Mucosa of gallbladder (tissue), 1 donor: ENCODE data around the gene MYLK4. TPM values are rescaled to one million over a fixed set of nuclear protein-coding genes. Genes with fewer than 3 reads are reported as not detected.
A peak's percentile ranks its signal among the peaks of the same experiment; 100 is the strongest.

Experiments
- DNase-seq: peaks from one replicate; pipeline ENCODE4 v3.0.0-alpha.2; 2020; ENCODE audit warnings: low spot score
- total RNA-seq: library from RNA; stranded (reverse); gene quantifications from one replicate; pipeline ENCODE4 v1.2.1, GENCODE V29; 2021
- donor health status: DM: no; HTN: no; CAD: no.

The MYLK4 gene
- total RNA-seq, 1 donor from 2014 or later = 0.63 TPM

- DNase-seq = no peak
Measured at GRCh38 chr6:2734488-2735166, 16.1 kb downstream of the MYLK4 start.

GRCh38 chr6:2733736-2734480 is 16.8 kb downstream of the MYLK4 start:
- no peak for DNase-seq

- DNase-seq = peak; percentile 60
Measured at GRCh38 chr6:2733324-2733723, 17.4 kb downstream of the MYLK4 start.

GRCh38 chr6:2732503-2733089 is 18.1 kb downstream of the MYLK4 start:
- DNase-seq = no peak

GRCh38 chr6:2731281-2731909 is 19.3 kb downstream of the MYLK4 start:
- DNase-seq = no peak

GRCh38 chr6:2730353-2731107 is 20.2 kb downstream of the MYLK4 start:
- DNase-seq = no peak

- no peak for DNase-seq
Measured at GRCh38 chr6:2729921-2730320, 20.8 kb downstream of the MYLK4 start.

GRCh38 chr6:2725999-2726567 is 24.6 kb downstream of the MYLK4 start:
- no peak for DNase-seq

- no peak for DNase-seq
Measured at GRCh38 chr6:2725364-2725988, 25.2 kb downstream of the MYLK4 start.

- DNase-seq = no peak
Measured at GRCh38 chr6:2721219-2721618, 29.5 kb downstream of the MYLK4 start.

GRCh38 chr6:2719093-2719455 is 31.6 kb downstream of the MYLK4 start:
- no peak for DNase-seq

- DNase-seq = no peak
Measured at GRCh38 chr6:2718334-2719092, 32.2 kb downstream of the MYLK4 start.

GRCh38 chr6:2716936-2717700 is 33.6 kb downstream of the MYLK4 start:
- no peak for DNase-seq

GRCh38 chr6:2715737-2716136 is 35.0 kb downstream of the MYLK4 start:
- no peak for DNase-seq

- no peak for DNase-seq
Measured at GRCh38 chr6:2714111-2714895, 36.4 kb downstream of the MYLK4 start.

GRCh38 chr6:2713473-2714110 is 37.1 kb downstream of the MYLK4 start:
- DNase-seq = no peak

GRCh38 chr6:2712102-2712501 is 38.6 kb downstream of the MYLK4 start:
- no peak for DNase-seq

GRCh38 chr6:2710412-2710811 is 40.3 kb downstream of the MYLK4 start:
- no peak for DNase-seq
